Adrenal gland (tissue), 12 donors: ENCODE measurements around the gene TBC1D22A. TPM values are rescaled to one million over a fixed set of nuclear protein-coding genes. Genes with fewer than 3 reads are reported as not detected.

ENCODE experiments used
- DNase-seq, 7 donors: peaks; one replicate each; pipeline ENCODE4 v3.0.0-alpha.2; 2019 to 2020
- H3K27ac ChIP-seq, 5 donors: fragments of 200-600 bp; sonication (generic) in 4 of 5; 1 replicate in 3 of 5; 2 replicates in 2 of 5; pipeline versions ENCODE4 v1.5.1 to v1.8.0; 2016 to 2020; ENCODE audit warnings: mild to moderate bottlenecking in 1 of 5
- H3K27me3 ChIP-seq: fragments of 200-600 bp; 2 replicates; pipeline ENCODE4 v1.8.0; 2021
- H3K36me3 ChIP-seq, 2 donors: fragments of 200-600 bp; replicated peaks in 1 of 2; 1 replicate in 1 of 2; 2 replicates in 1 of 2; pipeline versions ENCODE4 v1.5.1 to v1.8.0; 2018 to 2022
- H3K4me1 ChIP-seq, 2 donors: fragments of 200-600 bp; replicated peaks in 1 of 2; 1 replicate in 1 of 2; 2 replicates in 1 of 2; pipeline versions ENCODE4 v1.5.1 to v1.8.0; 2018 to 2021
- H3K4me3 ChIP-seq, 4 donors: fragments of 200-600 bp; sonication (generic) in 3 of 4; one replicate each; pipeline ENCODE4 v1.5.1; 2016 to 2018
- H3K9me3 ChIP-seq, 3 donors: fragments of 200-600 bp; sonication (generic) in 1 of 3; replicated peaks in 1 of 3; 1 replicate in 2 of 3; 2 replicates in 1 of 3; pipeline versions ENCODE4 v1.5.1 to v1.8.0; 2016 to 2021
- POLR2A ChIP-seq, 2 donors: fragments of 450-650 bp; IDR thresholded peaks; one replicate each; pipeline ENCODE4 v1.6.1; 2017; ENCODE audit warnings: antibody characterized with exemption in 2 of 2, mild to moderate bottlenecking in 2 of 2, moderate library complexity in 1 of 2
- WGBS, 4 donors: extraction: QIAGEN DNeasy Blood & Tissue Kit in 2 of 4; methylation state at CpG; one replicate each; pipeline versions ENCODE4 v1.1.5 to v1.1.7; 2013 to 2017; 5-methylcytosine and 5-hydroxymethylcytosine counted together
- intact Hi-C, 2 donors: fragments of 100-400 bp; cut with DNase I; formaldehyde crosslinking; loops; one replicate each; pipeline versions ENCODE4 v1.14.1 to v1.15.0; 2022 to 2023
- polyA plus RNA-seq, 3 donors: library from polyadenylated mRNA; stranded (reverse); fragments of 200-250 nt in 2 of 3; fragments of 350-450 nt in 1 of 3; fragmentation: Illumina TruSeq in 1 of 3; extraction: RNeasy Lipid Tissue Mini Kit (QIAGEN cat#74804) in 1 of 3; gene quantifications; one replicate each; pipeline ENCODE4 v1.2.3, GENCODE V29; 2013 to 2014
- total RNA-seq, 9 donors: library from RNA; depleted of rRNA in 4 of 9; stranded (reverse); fragments of >200 nt in 4 of 9; fragments of 120-200 nt in 1 of 9; fragmentation: NEBNext Ultra II Directional in 1 of 9; extraction: Animal tissue kit (Norgen Biotek cat#: 25700) in 1 of 9; gene quantifications; one replicate each; pipeline versions ENCODE4 v1.1.0 to v1.2.4, GENCODE V29; 2013 to 2023
- TF ChIP-seq, protein P1 (sequence below), 6 experiments: fragments of 450-650 bp in 4 of 6; fragments of 200-600 bp in 2 of 6; sonication (generic) in 1 of 6; IDR thresholded peaks; 1 replicate in 5 of 6; 2 replicates in 1 of 6; pipeline versions ENCODE4 v1.5.1 to v1.8.0; 2016 to 2021; ENCODE audit warnings: antibody characterized with exemption in 6 of 6, mild to moderate bottlenecking in 2 of 6, moderate library complexity in 1 of 6
- donor health status: healthy with polysubstance abuse.
- donor health status: Bipolar disorder and iron deficiency.
- donor health status: DM: yes; HTN: yes; CAD: no.
- donor health status: DM: no; HTN: no; CAD: no.
- donor health status: DM: no; HTN: no; CAD: no.
- donor health status: DM: yes; HTN: yes; CAD: no.

Gene TBC1D22A
- total and polyA plus RNA-seq, 12 donors, result 11.5 to 44.2 (median 28.1) TPM

- WGBS, 4 donors, result 64 to 72% (median 71%) methylated on average over 9 of the region's 9 CpGs
- H3K27me3 ChIP-seq, result no peaks in the 10 kb centered on the region
- TF ChIP-seq, protein P1, sequence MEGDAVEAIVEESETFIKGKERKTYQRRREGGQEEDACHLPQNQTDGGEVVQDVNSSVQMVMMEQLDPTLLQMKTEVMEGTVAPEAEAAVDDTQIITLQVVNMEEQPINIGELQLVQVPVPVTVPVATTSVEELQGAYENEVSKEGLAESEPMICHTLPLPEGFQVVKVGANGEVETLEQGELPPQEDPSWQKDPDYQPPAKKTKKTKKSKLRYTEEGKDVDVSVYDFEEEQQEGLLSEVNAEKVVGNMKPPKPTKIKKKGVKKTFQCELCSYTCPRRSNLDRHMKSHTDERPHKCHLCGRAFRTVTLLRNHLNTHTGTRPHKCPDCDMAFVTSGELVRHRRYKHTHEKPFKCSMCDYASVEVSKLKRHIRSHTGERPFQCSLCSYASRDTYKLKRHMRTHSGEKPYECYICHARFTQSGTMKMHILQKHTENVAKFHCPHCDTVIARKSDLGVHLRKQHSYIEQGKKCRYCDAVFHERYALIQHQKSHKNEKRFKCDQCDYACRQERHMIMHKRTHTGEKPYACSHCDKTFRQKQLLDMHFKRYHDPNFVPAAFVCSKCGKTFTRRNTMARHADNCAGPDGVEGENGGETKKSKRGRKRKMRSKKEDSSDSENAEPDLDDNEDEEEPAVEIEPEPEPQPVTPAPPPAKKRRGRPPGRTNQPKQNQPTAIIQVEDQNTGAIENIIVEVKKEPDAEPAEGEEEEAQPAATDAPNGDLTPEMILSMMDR (IDR thresholded peaks at IDR 0.05), result no peak
- no peak for TF ChIP-seq POLR2A (IDR thresholded peaks at IDR 0.05)
- no peak overlapping the region for H3K4me3 ChIP-seq
- intact Hi-C loops, result no loop called here
- peak overlapping the region in 1 of 5 donors; percentile 3 for H3K27ac ChIP-seq
- H3K4me1 ChIP-seq, result peaks cover 4 to 16% of the 10 kb centered on the region in 2 donors
- peaks cover 0 to 7% of the 10 kb centered on the region in 2 donors for H3K36me3 ChIP-seq
- H3K9me3 ChIP-seq, result peaks cover 0 to 5% (median 0%) of the 10 kb centered on the region in 3 donors
- DNase-seq, result peak in 1 of 7 donors; percentile 11
These were observed 26.2 kb downstream of the TBC1D22A start for GRCh38 chr22:46788441-46789172.

DNA sequence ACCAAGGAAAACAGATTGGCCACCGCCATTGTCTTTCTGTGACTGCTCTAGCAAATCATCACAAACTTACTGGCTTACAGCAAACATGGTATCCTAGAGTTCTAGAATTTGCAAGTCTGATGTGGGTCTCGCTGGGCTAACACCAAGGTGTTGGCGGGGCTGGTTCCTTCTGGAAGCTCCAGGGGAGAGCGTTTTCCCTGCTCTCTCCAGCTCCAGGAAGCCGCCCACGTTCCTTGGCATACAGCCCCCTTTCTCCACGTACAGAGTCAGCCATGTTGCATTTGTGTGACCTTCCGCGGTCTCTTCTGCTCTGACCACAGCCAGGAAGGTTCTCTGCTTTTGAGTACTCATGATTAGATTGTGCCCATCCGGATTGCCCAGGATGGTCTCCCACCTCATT is 27.5 kb downstream of the TBC1D22A start:
- WGBS, 4 donors, result 86 to 91% (median 87%) methylated on average over 10 of the region's 10 CpGs
- Histone ChIP-seq H3K9me3 (peaks cover 0 to 5% (median 0%) of the 10 kb centered on the region in 3 donors), H3K4me3 (no peak overlapping the region), H3K27ac (peak overlapping the region in 1 of 5 donors; percentile 14), H3K4me1 (peaks cover 4 to 16% of the 10 kb centered on the region in 2 donors), H3K36me3 (peaks cover 0 to 15% of the 10 kb centered on the region in 2 donors), H3K27me3 (no peaks in the 10 kb centered on the region)
- TF ChIP-seq, protein P1 (IDR thresholded peaks at IDR 0.05), result no peak
- no peak for TF ChIP-seq POLR2A (IDR thresholded peaks at IDR 0.05)
- DNase-seq, result no peak
- intact Hi-C loops, result no loop called here

DNA sequence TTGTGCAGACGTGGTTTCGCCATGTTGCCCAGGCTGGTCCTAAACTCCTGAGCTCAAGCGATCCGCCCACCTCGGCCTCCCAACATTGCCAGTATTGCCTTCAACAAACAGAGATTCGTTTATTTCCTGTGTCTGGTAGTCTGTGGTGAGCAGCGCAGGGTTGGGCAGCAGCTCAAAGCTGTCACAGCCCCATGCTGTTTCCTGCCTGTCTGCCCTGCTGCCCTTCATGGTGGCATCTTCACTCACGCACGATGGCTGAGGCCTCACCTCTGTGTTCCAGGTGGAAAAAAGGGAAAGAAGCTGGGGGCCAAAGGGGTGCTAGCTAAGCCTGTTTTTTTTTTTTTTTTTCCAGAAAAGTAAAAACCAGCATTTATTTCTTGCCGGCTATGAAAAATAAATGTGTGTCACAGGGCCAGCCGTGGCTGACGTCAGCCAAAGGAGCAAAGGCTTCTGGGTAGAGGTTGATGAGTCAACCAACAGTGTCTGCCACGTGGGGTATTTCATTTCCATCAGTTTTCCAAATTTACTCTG is 28.8 kb downstream of the TBC1D22A start:
- intact Hi-C loops, result no loop called here
- no peak overlapping the region for H3K4me3 ChIP-seq
- H3K9me3 ChIP-seq, result peaks cover 0 to 2% (median 0%) of the 10 kb centered on the region in 3 donors
- 33 to 47% (median 41%) methylated on average over 13 of the region's 13 CpGs for WGBS, 4 donors
- H3K4me1 ChIP-seq, result peaks cover 4 to 16% of the 10 kb centered on the region in 2 donors
- peak; percentile 69 to 84 (median 78) for DNase-seq
- peak overlapping the region in 4 of 5 donors; percentile 38 to 79 (median 62) for H3K27ac ChIP-seq
- H3K27me3 ChIP-seq, result no peaks in the 10 kb centered on the region
- no peak for TF ChIP-seq POLR2A (IDR thresholded peaks at IDR 0.05)
- TF ChIP-seq, protein P1 (IDR thresholded peaks at IDR 0.05), result no peak
- H3K36me3 ChIP-seq, result peaks cover 0 to 23% of the 10 kb centered on the region in 2 donors

DNA sequence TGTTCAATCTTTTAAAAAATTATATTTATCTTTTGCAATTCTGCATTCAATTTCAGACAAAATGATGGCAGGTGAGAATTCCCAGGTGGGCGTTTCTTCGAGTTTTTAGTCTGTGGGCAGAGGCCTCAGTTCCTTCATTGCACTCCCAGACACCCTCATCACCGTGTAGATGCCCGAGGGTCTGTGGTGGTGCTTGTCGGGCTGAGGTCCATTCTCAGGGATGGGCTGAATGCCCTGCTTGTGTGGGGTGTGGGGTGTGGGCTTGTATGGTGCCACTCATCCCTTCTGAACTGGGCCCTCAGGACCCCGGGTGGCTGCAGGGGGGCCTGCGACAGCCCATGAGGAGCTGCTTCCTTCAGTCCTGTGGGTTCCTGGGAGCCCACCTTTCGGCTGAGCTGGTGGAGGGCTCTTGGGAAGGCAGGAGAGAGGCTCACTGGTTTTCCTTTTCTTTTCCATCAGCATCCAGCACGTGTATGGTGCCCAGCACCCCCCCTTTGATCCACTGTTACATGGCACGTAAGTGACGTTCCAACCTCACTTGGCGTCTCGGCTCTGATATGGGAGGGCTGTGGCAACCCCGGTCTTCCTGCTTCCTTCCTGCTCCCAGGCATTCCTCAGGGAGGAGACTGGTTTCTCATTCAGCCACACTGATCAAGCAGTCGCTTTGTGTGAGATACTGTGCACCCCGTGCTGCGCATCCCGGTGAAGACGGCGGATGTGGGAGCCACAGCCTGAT is 29.8 kb downstream of the TBC1D22A start:
- peaks cover 0 to 26% of the 10 kb centered on the region in 2 donors for H3K36me3 ChIP-seq
- peak overlapping the region in 2 of 5 donors; percentile 72 to 79 for H3K27ac ChIP-seq
- H3K4me1 ChIP-seq, result peaks cover 4 to 16% of the 10 kb centered on the region in 2 donors
- intact Hi-C loops, result no loop called here
- TF ChIP-seq, protein P1 (IDR thresholded peaks at IDR 0.05), result no peak
- no peak for TF ChIP-seq POLR2A (IDR thresholded peaks at IDR 0.05)
- DNase-seq, result peak in 3 of 7 donors; percentile 29 to 67 (median 45)
- no peaks in the 10 kb centered on the region for H3K27me3 ChIP-seq
- 85 to 93% (median 88%) methylated on average over 4 to 20 of the region's 20 CpGs for WGBS, 4 donors
- no peak overlapping the region for H3K4me3 ChIP-seq
- H3K9me3 ChIP-seq, result no peaks in the 10 kb centered on the region
